ENCODE data around the gene NAV3.
"Not testable (repeated sequence)": the region's sequence is repeated elsewhere in the genome, so short reads cannot be mapped to it uniquely, and the experiment has no call there.

NAV3 gene

DNA sequence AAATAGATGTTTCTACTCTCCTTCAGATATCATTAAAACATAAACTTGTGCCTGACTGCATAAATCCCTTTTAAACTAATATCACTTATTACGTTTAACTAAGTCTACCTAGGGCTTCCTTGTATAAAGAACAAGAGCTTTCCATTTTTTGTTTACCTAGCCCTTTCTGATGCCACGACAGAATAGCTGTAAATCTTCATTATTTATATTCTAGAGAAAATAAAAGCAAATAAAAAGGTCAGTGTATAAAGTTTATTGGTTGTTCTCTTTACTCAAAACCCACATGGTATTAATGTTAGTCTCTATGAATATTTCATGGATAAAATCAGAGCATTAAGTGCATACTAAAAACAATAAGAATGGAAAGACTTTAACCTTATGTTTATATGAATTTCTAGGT, 269.1 kb downstream of the NAV3 start:
- no peak for TF ChIP-seq CTCF (IDR thresholded peaks at IDR 0.05; ENCODE audit: low read depth, low read length)
- no peak for DNase-seq (ENCODE audit: extremely low read depth, low read depth)

DNA sequence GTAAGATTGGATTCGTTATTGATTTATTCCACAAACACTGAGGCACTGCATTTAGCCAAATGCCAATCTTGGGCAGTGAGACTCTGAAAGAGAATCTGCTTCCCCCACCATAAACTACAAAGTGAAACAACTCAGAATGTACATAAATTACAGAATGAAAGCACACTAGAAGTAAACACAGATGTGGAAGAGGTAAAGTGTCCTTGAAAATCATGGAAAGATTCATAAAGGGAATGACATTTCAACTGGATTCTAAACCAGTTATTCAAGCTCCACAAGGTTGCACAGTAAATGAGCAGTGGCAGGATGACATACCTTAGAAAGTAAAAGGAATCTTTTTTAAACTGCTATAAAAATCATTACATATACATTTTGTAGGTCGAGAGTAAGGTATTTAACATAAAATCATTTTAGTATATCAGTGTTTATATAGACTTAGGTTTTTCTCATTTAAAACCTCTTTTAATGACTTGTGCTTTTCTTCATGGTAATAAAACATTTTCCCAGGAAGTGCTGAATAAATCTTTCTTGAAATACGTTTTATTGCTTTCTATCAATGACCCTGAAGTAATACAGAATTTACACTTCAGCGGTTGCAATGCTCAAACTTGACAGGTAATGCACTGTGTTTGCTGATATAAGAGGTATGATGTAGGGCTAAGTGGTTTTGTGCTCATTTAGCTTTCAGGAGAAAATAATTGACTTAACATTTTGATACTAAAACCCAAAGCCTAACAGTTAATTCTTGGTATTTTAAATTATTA, 270.6 kb downstream of the NAV3 start:
- no peak for TF ChIP-seq CTCF (IDR thresholded peaks at IDR 0.05; ENCODE audit: low read depth, low read length)
- no peak for DNase-seq (ENCODE audit: extremely low read depth, low read depth)

- no peak for DNase-seq (ENCODE audit: extremely low read depth, low read depth)
- TF ChIP-seq CTCF (IDR thresholded peaks at IDR 0.05; ENCODE audit: low read depth, low read length): no peak
These were observed 271.4 kb downstream of the NAV3 start for GRCh38 chr12:78101946-78102635.

DNA sequence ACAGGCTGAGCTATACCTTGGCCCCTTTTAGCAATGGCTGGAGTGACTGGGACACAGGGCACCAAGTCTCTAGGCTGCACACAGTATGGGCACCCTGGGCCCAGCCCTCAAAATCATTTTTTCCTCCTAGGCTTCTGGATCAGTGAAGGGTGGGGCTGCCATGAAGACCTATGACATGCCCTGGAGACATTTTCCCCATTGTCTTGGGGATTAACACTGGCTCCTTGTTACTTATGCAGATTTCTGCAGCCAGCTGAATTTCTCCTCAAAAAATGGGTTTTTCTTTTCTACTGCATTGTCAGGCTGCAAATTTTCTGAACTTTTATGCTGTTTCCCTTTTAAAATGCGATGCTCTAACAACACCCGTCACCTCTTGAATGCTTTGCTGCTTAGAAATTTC, 272.1 kb downstream of the NAV3 start:
- DNase-seq (ENCODE audit: extremely low read depth, low read depth): not testable (repeated sequence)

GRCh38 chr12:78115889-78116288, 285.2 kb downstream of the NAV3 start:
- DNase-seq (ENCODE audit: extremely low read depth, low read depth): no peak
- TF ChIP-seq CTCF (IDR thresholded peaks at IDR 0.05; ENCODE audit: low read depth, low read length): no peak

GRCh38 chr12:78118036-78118435, 287.3 kb downstream of the NAV3 start:
- DNase-seq (ENCODE audit: extremely low read depth, low read depth): no peak
- no peak; the same call in 1 of the 2 replicates for TF ChIP-seq CTCF (IDR thresholded peaks at IDR 0.05; ENCODE audit: low read depth, low read length)

DNA sequence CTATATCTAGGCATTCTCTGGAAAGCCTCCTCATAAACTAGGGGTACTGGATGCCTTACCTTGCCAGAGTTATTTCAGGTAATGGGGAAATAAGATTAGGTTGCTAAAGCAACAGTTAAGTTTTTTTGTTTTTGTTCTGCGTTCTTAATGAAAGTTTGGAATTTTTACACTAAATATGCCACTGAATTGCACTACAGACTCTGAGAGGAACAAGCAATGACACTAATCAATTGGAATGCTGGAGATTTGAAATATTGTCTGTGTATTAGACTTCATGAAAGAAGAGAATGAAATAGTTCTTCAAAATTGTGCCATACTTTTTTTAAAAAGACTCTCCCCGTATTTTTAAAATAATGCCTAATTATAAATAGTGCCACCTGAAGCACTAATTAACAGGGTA, 287.8 kb downstream of the NAV3 start:
- no peak for DNase-seq (ENCODE audit: extremely low read depth, low read depth)
- no peak for TF ChIP-seq CTCF (IDR thresholded peaks at IDR 0.05; ENCODE audit: low read depth, low read length)
